Measurements from ENCODE around the gene FBXO28.

DNA sequence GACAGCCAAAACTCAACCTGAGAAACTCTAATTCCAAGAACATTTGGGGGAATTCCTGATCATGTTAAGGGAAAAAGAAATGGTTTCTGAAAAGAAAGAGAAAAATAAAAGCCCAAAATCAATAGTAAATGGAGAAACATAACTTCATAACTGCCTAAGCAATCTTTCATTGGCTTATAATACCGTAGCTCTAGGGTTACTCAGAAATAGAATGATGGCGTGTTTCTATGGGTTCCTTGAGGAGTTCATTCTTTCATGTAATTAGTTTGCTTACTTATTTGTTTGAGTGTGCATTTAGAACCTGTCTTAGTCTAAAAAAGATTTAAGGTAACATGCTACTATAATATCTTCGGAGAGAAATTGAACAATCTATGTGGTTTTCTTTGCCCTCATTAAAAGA lies 37.5 kb upstream of the FBXO28 start:
- TF ChIP-seq POLR2A (IDR thresholded peaks at IDR 0.05; ENCODE audit: low read depth, low read length), result no peak
- no peak for TF ChIP-seq EZH2 (IDR thresholded peaks at IDR 0.05; ENCODE audit: borderline replicate concordance, low read depth, low read length, severe bottlenecking)

Data from endothelial cell of umbilical vein (primary cell).